MM.1S (cell line): ENCODE results near the gene GTF2F2.

Experiments used
- DNase-seq: peaks from one replicate; pipeline ENCODE4 v3.0.0-alpha.2; 2015
- H2AFZ ChIP-seq: fragments of 300-600 bp; sonication (generic); 2 replicates; pipeline ENCODE4 v1.6.0; 2016; ENCODE audit warnings: antibody characterized with exemption, low read length
- H3F3A ChIP-seq: fragments of 300-600 bp; sonication (generic); 2 replicates; pipeline ENCODE4 v1.6.1; 2016; ENCODE audit warnings: mild to moderate bottlenecking, antibody characterized with exemption, low read length, moderate library complexity, mixed read lengths; ENCODE audit not compliant: insufficient read depth
- H3K27ac ChIP-seq: fragments of 300-600 bp; sonication (generic); 2 replicates; pipeline ENCODE4 v1.5.1; 2016; ENCODE audit warnings: mild to moderate bottlenecking, low read length
- H3K27me3 ChIP-seq: fragments of 300-600 bp; sonication (generic); replicated peaks from 2 replicates; pipeline ENCODE4 v1.6.0; 2016; ENCODE audit warnings: low read length; ENCODE audit not compliant: insufficient read depth
- H3K36me3 ChIP-seq: fragments of 300-600 bp; sonication (generic); replicated peaks from 2 replicates; pipeline ENCODE4 v1.6.1; 2016; ENCODE audit warnings: mild to moderate bottlenecking, low read length, mixed read lengths; ENCODE audit not compliant: insufficient read depth
- H3K4me1 ChIP-seq: fragments of 300-600 bp; sonication (generic); 2 replicates; pipeline ENCODE4 v1.6.1; 2016; ENCODE audit warnings: low read length, mixed read lengths
- H3K4me2 ChIP-seq: fragments of 300-600 bp; sonication (generic); 2 replicates; pipeline ENCODE4 v1.6.0; 2016; ENCODE audit warnings: low read depth, low read length
- H3K4me3 ChIP-seq: fragments of 300-600 bp; sonication (generic); 2 replicates; pipeline ENCODE4 v1.5.1; 2016; ENCODE audit warnings: low read length, mixed read lengths
- H3K79me2 ChIP-seq: fragments of 300-600 bp; sonication (generic); 2 replicates; pipeline ENCODE4 v1.6.1; 2016; ENCODE audit warnings: mixed run types, low read length, mixed read lengths
- H3K9ac ChIP-seq: fragments of 300-600 bp; sonication (generic); 2 replicates; pipeline ENCODE4 v1.6.1; 2016; ENCODE audit warnings: low read length, mixed read lengths
- H3K9me2 ChIP-seq: fragments of 300-600 bp; sonication (generic); replicated peaks from 2 replicates; pipeline ENCODE4 v1.6.1; 2016; ENCODE audit warnings: mild to moderate bottlenecking, low read length, mixed read lengths; ENCODE audit not compliant: insufficient read depth
- H3K9me3 ChIP-seq: fragments of 300-600 bp; sonication (generic); replicated peaks from 2 replicates; pipeline ENCODE4 v1.6.1; 2016; ENCODE audit warnings: mild to moderate bottlenecking, low read length, mixed read lengths; ENCODE audit not compliant: insufficient read depth
- H4K20me1 ChIP-seq: fragments of 300-600 bp; sonication (generic); 2 replicates; pipeline ENCODE4 v1.6.1; 2016; ENCODE audit warnings: mild to moderate bottlenecking, low read length, moderate library complexity, mixed read lengths; ENCODE audit not compliant: insufficient read depth
- CTCF ChIP-seq: fragments of 300-600 bp; sonication (generic); IDR thresholded peaks from 2 replicates; pipeline ENCODE4 v1.5.1; 2016; ENCODE audit warnings: antibody characterized with exemption, low read length, mixed read lengths
- EZH2 ChIP-seq: fragments of 300-600 bp; sonication (generic); optimal IDR thresholded peaks from 2 replicates; pipeline ENCODE3; 2017; ENCODE audit warnings: low read depth, mild to moderate bottlenecking, antibody characterized with exemption, low read length, mixed read lengths
- EZH2phosphoT487 ChIP-seq: fragments of 300-600 bp; sonication (generic); IDR thresholded peaks from 2 replicates; pipeline ENCODE4 v1.6.1; 2018; ENCODE audit warnings: antibody characterized with exemption, low read length

GTF2F2 gene

GRCh38 chr13:45316996-45317395, 196.7 kb downstream of the GTF2F2 start:
- no peaks in the 10 kb centered on the region for H4K20me1 ChIP-seq
- H3F3A ChIP-seq: no peaks in the 10 kb centered on the region
- no peaks in the 10 kb centered on the region for H3K79me2 ChIP-seq
- H3K9me2 ChIP-seq: no peaks in the 10 kb centered on the region
- H3K27me3 ChIP-seq: no peaks in the 10 kb centered on the region
- H3K4me2 ChIP-seq: no peak overlapping the region
- no peaks in the 10 kb centered on the region for H3K4me1 ChIP-seq
- DNase-seq: no peak
- H3K9me3 ChIP-seq: no peaks in the 10 kb centered on the region
- no peak overlapping the region for H3K4me3 ChIP-seq
- H3K27ac ChIP-seq: no peak overlapping the region
- H3K36me3 ChIP-seq: no peaks in the 10 kb centered on the region
- no peak for TF ChIP-seq EZH2phosphoT487
- no peak for TF ChIP-seq CTCF
- no peak for TF ChIP-seq EZH2
- H3K9ac ChIP-seq: no peak overlapping the region
- no peak overlapping the region for H2AFZ ChIP-seq

- no peak for DNase-seq
- H3K9me3 ChIP-seq: no peaks in the 10 kb centered on the region
- no peak overlapping the region for H3K4me2 ChIP-seq
- H3K79me2 ChIP-seq: no peaks in the 10 kb centered on the region
- H3K4me3 ChIP-seq: no peak overlapping the region
- no peak overlapping the region for H2AFZ ChIP-seq
- H3K27ac ChIP-seq: no peak overlapping the region
- no peaks in the 10 kb centered on the region for H4K20me1 ChIP-seq
- no peaks in the 10 kb centered on the region for H3K36me3 ChIP-seq
- H3K4me1 ChIP-seq: no peaks in the 10 kb centered on the region
- H3F3A ChIP-seq: no peaks in the 10 kb centered on the region
- no peaks in the 10 kb centered on the region for H3K27me3 ChIP-seq
- TF ChIP-seq EZH2 (no peak), EZH2phosphoT487 (no peak), CTCF (no peak)
- H3K9ac ChIP-seq: no peak overlapping the region
- no peaks in the 10 kb centered on the region for H3K9me2 ChIP-seq
These were observed 200.7 kb downstream of the GTF2F2 start for GRCh38 chr13:45320876-45321629.

GRCh38 chr13:45325806-45326205, 205.5 kb downstream of the GTF2F2 start:
- Histone ChIP-seq H3K79me2 (no peaks in the 10 kb centered on the region), H4K20me1 (no peaks in the 10 kb centered on the region), H3K27me3 (no peaks in the 10 kb centered on the region), H2AFZ (no peak overlapping the region), H3K4me2 (no peak overlapping the region), H3K27ac (no peak overlapping the region), H3K36me3 (no peaks in the 10 kb centered on the region), H3F3A (no peaks in the 10 kb centered on the region), H3K4me3 (no peak overlapping the region), H3K9ac (no peak overlapping the region), H3K4me1 (no peaks in the 10 kb centered on the region), H3K9me2 (no peaks in the 10 kb centered on the region), H3K9me3 (no peaks in the 10 kb centered on the region)
- DNase-seq: no peak
- TF ChIP-seq EZH2: no peak
- no peak for TF ChIP-seq CTCF
- TF ChIP-seq EZH2phosphoT487: no peak
